GM18519 (cell line): ENCODE results near the gene SLC4A1AP.
A peak's percentile ranks its signal among the peaks of the same experiment; 100 is the strongest.
"Not testable (repeated sequence)": the region's sequence is repeated elsewhere in the genome, so short reads cannot be mapped to it uniquely, and the experiment has no call there.

ENCODE experiments used
- ATAC-seq: cut with Tn5 transposase; IDR thresholded peaks from one replicate; pipeline ENCODE4 v1.9.1; 2021; ENCODE audit warnings: mild to moderate bottlenecking, moderate library complexity; ENCODE audit not compliant: unreplicated experiment, low FRiP score

Gene SLC4A1AP

GRCh38 chr2:27663285-27664153 lies at the start of gene SLC4A1AP, which contains the start of gene SUPT7L:
Gene SLC4A1AP (plus strand): TSS chr2:27663889. CDS start chr2:27663915, 26 bp downstream.
Gene SUPT7L (minus strand): TSS chr2:27663614. CDS start chr2:27662192, 1,422 bp downstream.
- no peak for ATAC-seq

GRCh38 chr2:27613985-27614384 lies 49.7 kb upstream of the SLC4A1AP start:
- no peak for ATAC-seq

DNA sequence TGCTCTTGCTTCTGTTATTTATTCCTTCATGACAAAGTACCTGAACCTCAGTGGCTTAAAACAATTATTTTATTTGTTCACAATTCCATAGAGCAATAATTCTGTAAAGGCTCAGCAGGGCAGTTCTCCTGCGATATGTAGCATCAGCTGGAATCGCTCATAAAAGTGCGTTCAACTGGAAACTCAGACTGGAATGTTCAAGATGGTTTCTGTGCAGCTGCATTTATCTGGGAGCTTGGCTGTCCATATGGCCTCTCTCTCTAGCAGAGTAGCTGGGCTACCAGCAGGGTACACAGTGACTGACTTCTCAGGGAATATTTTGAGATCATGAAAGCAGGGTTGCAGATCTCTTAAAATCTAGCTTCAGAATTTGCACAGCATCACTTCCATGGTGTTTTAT lies 48.4 kb upstream of the SLC4A1AP start:
- no peak for ATAC-seq

GRCh38 chr2:27621524-27621923 lies 42.2 kb upstream of the SLC4A1AP start:
- ATAC-seq, result no peak

GRCh38 chr2:27622921-27623384 lies 40.7 kb upstream of the SLC4A1AP start:
- ATAC-seq, result no peak

DNA sequence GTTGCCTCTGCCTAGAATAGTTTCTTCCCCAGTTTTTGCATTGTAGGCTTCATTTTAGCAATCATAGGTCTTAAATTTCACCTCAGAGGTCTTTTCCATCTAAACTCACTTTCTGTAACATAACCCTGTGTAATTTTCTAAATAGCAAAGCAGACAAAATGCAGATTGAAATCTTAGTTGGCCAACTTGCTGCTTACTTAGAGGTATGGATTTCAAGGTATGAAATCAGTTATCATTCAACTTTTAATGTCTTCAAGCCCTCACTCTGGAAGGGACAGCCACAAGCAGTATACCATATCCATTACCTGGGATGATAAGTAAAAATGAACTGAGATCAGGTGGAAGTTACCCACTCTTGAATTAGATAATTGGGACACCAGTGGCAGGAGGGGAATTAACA lies 38.7 kb upstream of the SLC4A1AP start:
- ATAC-seq, result no peak

DNA sequence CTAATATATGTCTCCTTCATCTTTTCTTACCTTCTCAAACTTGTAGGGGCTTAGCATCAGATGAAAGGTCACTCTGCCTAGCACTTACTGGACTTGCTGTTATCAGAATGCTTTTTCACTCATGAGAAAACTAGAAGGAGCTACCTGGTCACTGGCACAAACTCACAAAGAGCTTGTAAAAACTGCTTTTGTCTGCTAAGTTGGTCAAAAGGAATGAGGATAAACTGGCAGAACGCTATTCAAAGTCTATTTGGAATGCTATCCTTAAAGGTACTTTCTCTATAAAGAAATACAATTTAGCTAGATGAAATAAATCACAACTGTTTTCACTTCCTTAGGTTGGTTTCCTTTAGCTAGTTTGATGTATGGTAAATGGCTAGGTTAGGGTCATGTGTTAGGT lies 37.4 kb upstream of the SLC4A1AP start:
- ATAC-seq, result not testable (repeated sequence)

GRCh38 chr2:27626921-27627320 lies 36.8 kb upstream of the SLC4A1AP start:
- not testable (repeated sequence) for ATAC-seq

- ATAC-seq, result peak; percentile 10
Measured at GRCh38 chr2:27627963-27628766, 35.5 kb upstream of the SLC4A1AP start.

GRCh38 chr2:27628767-27629709 lies 34.7 kb upstream of the SLC4A1AP start, which contains the start of the genes CCDC121 and GPN1:
Gene CCDC121 (minus strand): TSS chr2:27629012. CDS start chr2:27627799, 1,213 bp downstream.
Gene GPN1 (plus strand): TSS chr2:27629050. CDS start chr2:27629059, 9 bp downstream.
- ATAC-seq, result peak; percentile 88

DNA sequence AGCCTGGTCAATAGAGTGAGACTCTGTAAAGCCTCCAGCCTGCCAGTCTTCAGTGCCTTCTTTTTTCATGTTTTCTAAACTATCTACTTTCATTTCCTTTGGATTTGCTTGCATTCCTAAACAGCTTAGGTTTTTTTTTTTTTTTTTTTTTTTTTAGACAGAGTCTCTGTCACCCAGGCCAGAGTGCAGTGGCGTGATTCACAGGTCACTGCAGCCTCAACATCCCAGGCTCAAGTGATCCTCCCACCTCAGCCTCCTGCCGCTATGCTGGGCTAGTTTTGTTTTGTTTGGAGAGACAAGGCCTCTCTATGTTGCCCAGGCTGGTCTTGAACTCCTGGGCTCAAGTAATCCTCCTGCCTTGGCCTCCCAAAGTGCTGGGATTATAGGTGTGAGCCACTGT lies 33.4 kb upstream of the SLC4A1AP start:
- ATAC-seq, result not testable (repeated sequence)

- ATAC-seq, result no peak
Measured at GRCh38 chr2:27634291-27634690, 29.4 kb upstream of the SLC4A1AP start.

- ATAC-seq, result no peak
Measured at GRCh38 chr2:27636766-27637165, 26.9 kb upstream of the SLC4A1AP start.

DNA sequence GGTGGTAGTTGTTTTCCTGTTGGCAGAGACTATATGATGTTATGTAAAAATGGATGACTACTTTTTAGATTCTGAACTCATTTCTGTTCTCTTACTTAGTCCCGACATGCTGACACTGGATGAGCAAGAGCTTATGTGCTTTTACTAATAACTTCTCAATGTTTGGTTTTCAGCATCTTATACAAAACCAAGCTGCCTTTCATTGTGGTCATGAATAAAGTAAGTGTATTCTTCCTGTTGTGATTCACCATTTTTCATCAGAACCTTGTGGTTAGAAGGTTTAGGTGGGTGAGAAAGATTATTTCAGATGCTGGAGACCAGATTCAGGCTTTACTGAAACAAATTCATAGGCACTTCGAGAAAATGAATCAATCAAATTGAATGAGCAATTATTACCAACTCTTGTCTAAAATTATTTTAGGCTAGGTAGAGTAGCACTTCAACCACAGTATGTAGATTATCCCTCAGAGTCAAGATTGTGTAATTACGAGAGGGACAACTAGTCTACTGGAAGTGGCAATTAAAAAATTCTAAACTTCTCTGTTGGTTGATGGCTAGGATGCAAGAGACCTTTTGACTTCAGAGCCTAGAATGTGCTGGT lies 25.6 kb upstream of the SLC4A1AP start:
- ATAC-seq, result no peak

- no peak for ATAC-seq
Measured at GRCh38 chr2:27638709-27639108, 25.0 kb upstream of the SLC4A1AP start.

GRCh38 chr2:27640722-27641245 lies 22.9 kb upstream of the SLC4A1AP start:
- ATAC-seq, result no peak

- ATAC-seq, result no peak
Measured at GRCh38 chr2:27645197-27645596, 18.5 kb upstream of the SLC4A1AP start.

DNA sequence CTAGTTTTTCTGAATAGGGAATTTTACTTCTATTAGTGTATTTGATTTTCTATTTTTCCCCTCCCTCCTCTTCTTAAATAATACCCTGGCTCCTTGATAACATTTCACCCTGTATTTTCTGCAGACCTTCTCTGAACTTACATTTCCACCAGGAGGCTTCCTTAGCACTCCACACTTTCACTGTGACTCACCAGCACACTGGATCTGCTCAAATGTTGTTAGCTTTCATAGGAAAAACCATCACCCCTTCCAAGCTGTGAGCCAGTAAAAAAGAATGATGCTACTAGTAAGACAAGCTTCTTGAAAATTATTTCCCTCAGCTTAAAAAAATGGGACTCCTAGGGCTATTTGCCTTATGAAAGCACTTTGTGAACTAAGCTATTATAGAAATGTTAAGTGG lies 16.4 kb upstream of the SLC4A1AP start:
- ATAC-seq, result no peak

DNA sequence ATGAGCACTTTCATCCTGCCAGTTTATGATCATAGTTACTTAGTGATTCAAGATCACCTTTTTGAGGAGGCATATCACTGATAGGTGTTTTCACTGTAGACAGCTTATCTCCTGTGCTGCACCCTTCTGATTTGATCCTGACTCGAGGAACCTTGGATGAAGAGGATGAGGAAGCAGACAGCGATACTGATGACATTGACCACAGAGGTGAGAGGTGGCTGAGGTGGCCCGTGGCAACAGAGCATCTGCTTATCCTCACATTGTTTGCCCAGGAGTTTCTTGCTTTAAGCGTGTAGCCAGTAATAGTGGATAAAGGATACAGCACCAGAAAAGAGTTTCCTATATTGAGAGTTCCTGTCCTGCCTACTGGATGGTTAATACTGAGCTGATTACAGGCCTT lies 16.0 kb upstream of the SLC4A1AP start:
- no peak for ATAC-seq
